ENCODE data around the gene LRP1-AS. TPM values are rescaled to one million over a fixed set of nuclear protein-coding genes. Genes with fewer than 3 reads are reported as not detected.

LRP1-AS gene
- polyA plus RNA-seq, 1 donor (not counting 4 experiments of a cell fraction or from before 2014, with no cell fraction given): not detected

GRCh38 chr12:57193706-57194245, 46.4 kb upstream of the LRP1-AS start:
- Histone ChIP-seq H3K79me2 (ENCODE audit: control insufficient read depth, insufficient read depth, low read length) (no peaks in the 10 kb centered on the region), H2AFZ (ENCODE audit: control insufficient read depth, low read length) (no peak overlapping the region), H3K9me1 (ENCODE audit: control insufficient read depth, extremely low read depth, insufficient read depth, low read length) (no peaks in the 10 kb centered on the region), H3K4me3 (ENCODE audit: control insufficient read depth in 2 of 3, extremely low read depth in 1 of 3, insufficient read depth in 2 of 3, low read depth in 1 of 3, low read length in 3 of 3) (no peak overlapping the region), H3K4me1 (ENCODE audit: control insufficient read depth, extremely low read depth, insufficient read depth, low read length) (no peaks in the 10 kb centered on the region), H3K27me3 (ENCODE audit: control insufficient read depth, extremely low read depth, insufficient read depth, low read length) (no peaks in the 10 kb centered on the region), H4K20me1 (ENCODE audit: control insufficient read depth, extremely low read depth, insufficient read depth, low read length) (no peaks in the 10 kb centered on the region), H3K27ac (ENCODE audit: control insufficient read depth, insufficient read depth, low read length) (no peak overlapping the region), H3K36me3 (ENCODE audit: control insufficient read depth in 2 of 2, extremely low read depth in 1 of 2, insufficient read depth in 2 of 2, low read length in 2 of 2) (peaks cover 0 to 49% of the 10 kb centered on the region in 2 experiments), H3K9me3 (ENCODE audit: control insufficient read depth, low read depth, low read length) (no peaks in the 10 kb centered on the region), H3K4me2 (ENCODE audit: control insufficient read depth, extremely low read depth, insufficient read depth, low read depth, low read length) (no peak overlapping the region), H3K9ac (ENCODE audit: control insufficient read depth, extremely low read depth, insufficient read depth, low read length) (no peak overlapping the region)
- no peak for DNase-seq (ENCODE audit: low read depth, low spot score)
- no peak for TF ChIP-seq EZH2 (IDR thresholded peaks at IDR 0.05; ENCODE audit: low read length)
- TF ChIP-seq, protein P1, sequence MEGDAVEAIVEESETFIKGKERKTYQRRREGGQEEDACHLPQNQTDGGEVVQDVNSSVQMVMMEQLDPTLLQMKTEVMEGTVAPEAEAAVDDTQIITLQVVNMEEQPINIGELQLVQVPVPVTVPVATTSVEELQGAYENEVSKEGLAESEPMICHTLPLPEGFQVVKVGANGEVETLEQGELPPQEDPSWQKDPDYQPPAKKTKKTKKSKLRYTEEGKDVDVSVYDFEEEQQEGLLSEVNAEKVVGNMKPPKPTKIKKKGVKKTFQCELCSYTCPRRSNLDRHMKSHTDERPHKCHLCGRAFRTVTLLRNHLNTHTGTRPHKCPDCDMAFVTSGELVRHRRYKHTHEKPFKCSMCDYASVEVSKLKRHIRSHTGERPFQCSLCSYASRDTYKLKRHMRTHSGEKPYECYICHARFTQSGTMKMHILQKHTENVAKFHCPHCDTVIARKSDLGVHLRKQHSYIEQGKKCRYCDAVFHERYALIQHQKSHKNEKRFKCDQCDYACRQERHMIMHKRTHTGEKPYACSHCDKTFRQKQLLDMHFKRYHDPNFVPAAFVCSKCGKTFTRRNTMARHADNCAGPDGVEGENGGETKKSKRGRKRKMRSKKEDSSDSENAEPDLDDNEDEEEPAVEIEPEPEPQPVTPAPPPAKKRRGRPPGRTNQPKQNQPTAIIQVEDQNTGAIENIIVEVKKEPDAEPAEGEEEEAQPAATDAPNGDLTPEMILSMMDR (optimal IDR thresholded peaks at IDR 0.05 in 1 of 3, IDR thresholded peaks at IDR 0.05 in 1 of 3, conservative IDR thresholded peaks at IDR 0.05 in 1 of 3; ENCODE audit: extremely low read depth in 1 of 3, insufficient read depth in 2 of 3, low read length in 3 of 3): no peak
- dilution Hi-C loops (cut with MboI; ENCODE audit: extremely low pct_ligation_motif_present, low sequenced_read_pairs): no loop called here
- no peak for FAIRE-seq

DNA sequence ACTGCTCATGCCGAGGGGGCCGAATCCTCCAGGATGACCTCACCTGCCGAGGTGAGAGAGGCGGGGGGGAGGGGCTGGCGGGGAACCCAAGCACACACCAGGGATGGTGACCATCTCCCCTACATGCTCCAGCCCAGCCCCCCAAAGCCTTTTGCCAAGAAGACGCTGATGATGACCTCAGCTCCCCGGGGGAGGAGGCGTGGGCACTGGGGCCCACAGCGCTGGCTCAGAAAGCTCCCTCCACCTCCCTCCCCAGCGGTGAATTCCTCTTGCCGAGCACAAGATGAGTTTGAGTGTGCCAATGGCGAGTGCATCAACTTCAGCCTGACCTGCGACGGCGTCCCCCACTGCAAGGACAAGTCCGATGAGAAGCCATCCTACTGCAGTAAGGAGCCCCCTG, 45.5 kb upstream of the LRP1-AS start:
- DNase-seq (ENCODE audit: low read depth, low spot score) (no peak), FAIRE-seq (no peak)
- H4K20me1 ChIP-seq (ENCODE audit: control insufficient read depth, extremely low read depth, insufficient read depth, low read length): no peaks in the 10 kb centered on the region
- no peaks in the 10 kb centered on the region for H3K9me1 ChIP-seq (ENCODE audit: control insufficient read depth, extremely low read depth, insufficient read depth, low read length)
- TF ChIP-seq, protein P1 (optimal IDR thresholded peaks at IDR 0.05 in 1 of 3, IDR thresholded peaks at IDR 0.05 in 1 of 3, conservative IDR thresholded peaks at IDR 0.05 in 1 of 3; ENCODE audit: extremely low read depth in 1 of 3, insufficient read depth in 2 of 3, low read length in 3 of 3): no peak
- TF ChIP-seq EZH2 (IDR thresholded peaks at IDR 0.05; ENCODE audit: low read length): no peak
- dilution Hi-C loops (cut with MboI; ENCODE audit: extremely low pct_ligation_motif_present, low sequenced_read_pairs): no loop called here
- H3K9me3 ChIP-seq (ENCODE audit: control insufficient read depth, low read depth, low read length): no peaks in the 10 kb centered on the region
- H3K79me2 ChIP-seq (ENCODE audit: control insufficient read depth, insufficient read depth, low read length): no peaks in the 10 kb centered on the region
- no peaks in the 10 kb centered on the region for H3K27me3 ChIP-seq (ENCODE audit: control insufficient read depth, extremely low read depth, insufficient read depth, low read length)
- no peak overlapping the region for H3K27ac ChIP-seq (ENCODE audit: control insufficient read depth, insufficient read depth, low read length)
- no peak overlapping the region for H3K4me2 ChIP-seq (ENCODE audit: control insufficient read depth, extremely low read depth, insufficient read depth, low read depth, low read length)
- H3K9ac ChIP-seq (ENCODE audit: control insufficient read depth, extremely low read depth, insufficient read depth, low read length): no peak overlapping the region
- no peak overlapping the region for H2AFZ ChIP-seq (ENCODE audit: control insufficient read depth, low read length)
- H3K36me3 ChIP-seq (ENCODE audit: control insufficient read depth in 2 of 2, extremely low read depth in 1 of 2, insufficient read depth in 2 of 2, low read length in 2 of 2): peaks cover 0 to 46% of the 10 kb centered on the region in 2 experiments
- H3K4me1 ChIP-seq (ENCODE audit: control insufficient read depth, extremely low read depth, insufficient read depth, low read length): no peaks in the 10 kb centered on the region
- H3K4me3 ChIP-seq (ENCODE audit: control insufficient read depth in 2 of 3, extremely low read depth in 1 of 3, insufficient read depth in 2 of 3, low read depth in 1 of 3, low read length in 3 of 3): no peak overlapping the region

Data from keratinocyte (primary cell).